Suprapubic skin (tissue), 4 donors: Measurements from ENCODE around the gene USP38. TPM values are rescaled to one million over a fixed set of nuclear protein-coding genes. Genes with fewer than 3 reads are reported as not detected.
"Not testable (repeated sequence)": the region's sequence is repeated elsewhere in the genome, so short reads cannot be mapped to it uniquely, and the experiment has no call there.

ENCODE experiments used
- DNase-seq, 2 donors: peaks; one replicate each; pipeline ENCODE4 v3.0.0-alpha.2; 2019; ENCODE audit warnings: low spot score in 2 of 2
- H3K27ac ChIP-seq: fragments of 200-600 bp; sonication (generic); one replicate; pipeline ENCODE4 v1.5.1; 2019
- H3K27me3 ChIP-seq: fragments of 200-600 bp; sonication (generic); one replicate; pipeline ENCODE4 v1.5.1; 2019
- H3K36me3 ChIP-seq: fragments of 200-600 bp; sonication (generic); one replicate; pipeline ENCODE4 v1.5.1; 2019
- H3K4me1 ChIP-seq: fragments of 200-600 bp; sonication (generic); one replicate; pipeline ENCODE4 v1.5.1; 2019
- H3K4me3 ChIP-seq: fragments of 200-600 bp; sonication (generic); one replicate; pipeline ENCODE4 v1.5.1; 2019; ENCODE audit warnings: mild to moderate bottlenecking
- H3K9me3 ChIP-seq: fragments of 200-600 bp; sonication (generic); one replicate; pipeline ENCODE4 v1.5.1; 2019
- EP300 ChIP-seq: sonication (generic); formaldehyde crosslinking; IDR thresholded peaks from one replicate; pipeline ENCODE4 v1.6.1; 2017; ENCODE audit warnings: antibody characterized with exemption
- POLR2A ChIP-seq, 2 donors: fragments of 450-650 bp; IDR thresholded peaks; one replicate each; pipeline ENCODE4 v1.6.1; 2017; ENCODE audit warnings: antibody characterized with exemption in 2 of 2, mild to moderate bottlenecking in 2 of 2, moderate library complexity in 2 of 2
- POLR2AphosphoS5 ChIP-seq, 3 donors: sonication (generic); formaldehyde crosslinking; IDR thresholded peaks; one replicate each; pipeline ENCODE4 v1.6.1; 2017; ENCODE audit warnings: antibody characterized with exemption in 3 of 3
- WGBS: methylation state at CpG from one replicate; pipeline ENCODE4 v1.1.5; 2018; 5-methylcytosine and 5-hydroxymethylcytosine counted together
- total RNA-seq, 4 donors: library from RNA; depleted of rRNA; stranded (reverse); fragments of >200 nt; gene quantifications; one replicate each; pipeline ENCODE4 v1.1.0, GENCODE V29; 2016
- TF ChIP-seq, protein P1 (sequence below), 2 donors: fragments of 200-600 bp in 1 of 2; fragments of 450-650 bp in 1 of 2; sonication (generic) in 1 of 2; IDR thresholded peaks; one replicate each; pipeline ENCODE4 v1.5.1; 2016 to 2019; ENCODE audit warnings: antibody characterized with exemption in 2 of 2, mild to moderate bottlenecking in 1 of 2, moderate library complexity in 1 of 2

USP38 gene
- total RNA-seq, 4 donors from 2014 or later = 17.9 to 32.0 (median 23.8) TPM

DNA sequence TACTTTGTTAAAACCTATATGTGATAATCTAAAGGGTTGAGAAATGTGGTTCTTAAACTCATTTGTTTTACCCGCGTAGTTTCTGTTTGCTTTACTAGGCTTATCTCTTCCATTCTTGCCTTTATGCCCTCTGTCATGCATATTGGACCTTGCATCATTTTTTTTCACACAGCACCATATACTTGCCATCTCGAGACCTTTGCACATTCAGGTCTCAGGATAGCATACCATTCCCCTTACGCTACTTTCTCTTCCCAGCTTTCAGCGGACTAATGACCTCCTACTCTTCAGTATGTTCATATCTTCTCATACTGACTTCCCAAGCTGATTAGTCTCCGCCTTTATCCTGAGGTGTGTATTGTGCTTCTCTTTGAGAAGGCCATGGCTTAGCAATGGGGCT is 40.5 kb downstream of the USP38 start:
- H3K9me3 ChIP-seq = no peaks in the 10 kb centered on the region
- TF ChIP-seq EP300 = no peak
- no peak for TF ChIP-seq POLR2A (IDR thresholded peaks at IDR 0.05)
- TF ChIP-seq POLR2AphosphoS5 (IDR thresholded peaks at IDR 0.05) = no peak
- TF ChIP-seq, protein P1, sequence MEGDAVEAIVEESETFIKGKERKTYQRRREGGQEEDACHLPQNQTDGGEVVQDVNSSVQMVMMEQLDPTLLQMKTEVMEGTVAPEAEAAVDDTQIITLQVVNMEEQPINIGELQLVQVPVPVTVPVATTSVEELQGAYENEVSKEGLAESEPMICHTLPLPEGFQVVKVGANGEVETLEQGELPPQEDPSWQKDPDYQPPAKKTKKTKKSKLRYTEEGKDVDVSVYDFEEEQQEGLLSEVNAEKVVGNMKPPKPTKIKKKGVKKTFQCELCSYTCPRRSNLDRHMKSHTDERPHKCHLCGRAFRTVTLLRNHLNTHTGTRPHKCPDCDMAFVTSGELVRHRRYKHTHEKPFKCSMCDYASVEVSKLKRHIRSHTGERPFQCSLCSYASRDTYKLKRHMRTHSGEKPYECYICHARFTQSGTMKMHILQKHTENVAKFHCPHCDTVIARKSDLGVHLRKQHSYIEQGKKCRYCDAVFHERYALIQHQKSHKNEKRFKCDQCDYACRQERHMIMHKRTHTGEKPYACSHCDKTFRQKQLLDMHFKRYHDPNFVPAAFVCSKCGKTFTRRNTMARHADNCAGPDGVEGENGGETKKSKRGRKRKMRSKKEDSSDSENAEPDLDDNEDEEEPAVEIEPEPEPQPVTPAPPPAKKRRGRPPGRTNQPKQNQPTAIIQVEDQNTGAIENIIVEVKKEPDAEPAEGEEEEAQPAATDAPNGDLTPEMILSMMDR (IDR thresholded peaks at IDR 0.05) = no peak
- WGBS = 80% methylated on average over 6 of the region's 6 CpGs
- no peak for DNase-seq
- no peak overlapping the region for H3K4me3 ChIP-seq
- no peak overlapping the region for H3K27ac ChIP-seq
- H3K27me3 ChIP-seq = no peaks in the 10 kb centered on the region
- no peaks in the 10 kb centered on the region for H3K36me3 ChIP-seq
- no peaks in the 10 kb centered on the region for H3K4me1 ChIP-seq

DNA sequence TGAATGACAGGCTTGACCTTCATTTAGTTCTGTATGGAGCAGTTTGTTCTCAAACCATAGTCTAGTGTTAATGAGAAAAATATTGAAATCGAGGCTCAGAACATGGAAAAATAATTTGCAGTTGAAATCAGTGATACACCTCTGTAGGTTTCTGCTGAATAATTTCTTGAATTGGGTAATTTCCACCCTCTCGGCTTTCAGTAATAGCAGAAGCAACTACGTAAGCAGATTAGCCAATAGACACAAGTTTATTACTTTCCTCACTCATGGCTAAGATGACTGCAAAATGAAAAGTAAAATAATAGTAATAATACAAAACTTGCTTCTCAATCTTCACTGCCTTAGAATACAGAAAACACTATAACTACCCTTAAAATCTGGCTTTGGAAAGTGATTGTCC is 46.0 kb downstream of the USP38 start:
- TF ChIP-seq, protein P1 (IDR thresholded peaks at IDR 0.05) = no peak
- TF ChIP-seq POLR2A (IDR thresholded peaks at IDR 0.05) (no peak), POLR2AphosphoS5 (IDR thresholded peaks at IDR 0.05) (no peak), EP300 (no peak)
- Histone ChIP-seq H3K27ac (no peak overlapping the region), H3K36me3 (no peaks in the 10 kb centered on the region)

DNA sequence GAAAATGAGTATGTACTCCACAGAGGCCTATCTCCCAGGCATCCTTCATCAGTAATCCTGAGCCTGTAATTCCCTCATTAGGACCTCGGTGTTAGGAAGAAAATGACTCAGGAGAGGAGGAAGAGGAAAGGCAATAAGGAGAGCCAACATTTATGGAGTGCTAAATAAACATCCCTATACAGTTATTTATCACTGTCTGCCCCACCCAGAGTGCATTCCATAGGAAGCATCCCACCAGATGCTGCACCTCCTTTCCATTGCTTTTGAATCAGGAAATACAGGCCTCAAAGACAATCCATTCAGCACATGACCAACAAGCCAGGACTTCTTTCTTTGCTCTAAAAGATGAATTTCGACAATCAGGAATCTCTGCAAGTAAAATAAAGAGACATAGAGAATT is 47.6 kb downstream of the USP38 start:
- no peak for TF ChIP-seq POLR2A (IDR thresholded peaks at IDR 0.05)
- TF ChIP-seq EP300 = no peak
- TF ChIP-seq, protein P1 (IDR thresholded peaks at IDR 0.05) = no peak
- no peak for TF ChIP-seq POLR2AphosphoS5 (IDR thresholded peaks at IDR 0.05)
- Histone ChIP-seq H3K27ac (no peak overlapping the region), H3K4me1 (no peaks in the 10 kb centered on the region), H3K9me3 (no peaks in the 10 kb centered on the region), H3K36me3 (no peaks in the 10 kb centered on the region), H3K4me3 (no peak overlapping the region), H3K27me3 (no peaks in the 10 kb centered on the region)
- no peak for DNase-seq
- 64% methylated on average over 2 of the region's 2 CpGs for WGBS

More for the DNA sequence above, 46.0 kb downstream of the USP38 start:
- DNase-seq = no peak
- Histone ChIP-seq H3K9me3 (no peaks in the 10 kb centered on the region), H3K4me1 (no peaks in the 10 kb centered on the region), H3K4me3 (no peak overlapping the region), H3K27me3 (no peaks in the 10 kb centered on the region)
- WGBS = 89% methylated on average over 3 of the region's 3 CpGs

DNA sequence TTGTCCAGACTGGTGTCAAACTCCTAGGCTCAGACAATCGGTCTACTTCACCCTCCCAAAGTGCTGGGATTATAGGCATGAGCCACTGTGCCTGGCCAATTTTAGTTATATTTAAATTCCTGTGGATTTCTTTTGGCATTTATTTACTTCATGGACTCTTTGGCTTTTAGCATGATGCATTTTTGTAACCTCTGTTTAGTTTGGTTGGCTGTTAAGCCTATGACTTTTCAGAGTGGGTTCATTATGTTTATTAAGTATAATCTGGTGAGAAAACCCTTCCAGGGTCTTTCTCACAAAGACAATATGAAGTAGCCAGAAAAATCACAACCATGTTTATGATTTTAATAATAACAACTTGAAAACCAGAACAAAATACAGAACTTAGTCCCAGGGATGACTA is 49.4 kb downstream of the USP38 start:
- no peak overlapping the region for H3K27ac ChIP-seq
- H3K4me1 ChIP-seq = no peaks in the 10 kb centered on the region
- H3K27me3 ChIP-seq = no peaks in the 10 kb centered on the region
- no peak for TF ChIP-seq POLR2A (IDR thresholded peaks at IDR 0.05)
- no peak for TF ChIP-seq POLR2AphosphoS5 (IDR thresholded peaks at IDR 0.05)
- TF ChIP-seq, protein P1 (IDR thresholded peaks at IDR 0.05) = no peak
- no peak for TF ChIP-seq EP300
- 92% methylated on average over 1 of the region's 1 CpG for WGBS
- no peak overlapping the region for H3K4me3 ChIP-seq
- H3K36me3 ChIP-seq = no peaks in the 10 kb centered on the region
- H3K9me3 ChIP-seq = no peaks in the 10 kb centered on the region
- no peak for DNase-seq

DNA sequence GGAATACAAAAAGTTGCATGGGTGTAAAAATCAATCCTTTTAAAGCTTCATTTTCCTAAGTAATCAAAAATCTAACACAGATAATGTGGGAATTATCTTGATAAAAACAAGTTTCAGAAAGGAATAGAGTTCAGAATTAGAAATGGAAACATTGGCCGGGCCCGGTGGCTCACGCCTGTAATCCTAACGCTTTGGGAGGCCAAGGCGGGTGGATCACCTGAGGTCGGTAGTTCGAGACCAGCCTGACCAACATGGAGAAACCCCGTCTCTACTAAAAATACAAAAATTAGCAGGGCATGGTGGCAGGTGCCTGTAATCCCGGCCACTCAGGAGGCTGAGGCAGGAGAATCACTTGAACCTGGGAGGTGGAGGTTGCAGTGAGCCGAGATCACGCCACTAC is 52.5 kb downstream of the USP38 start:
- 95% methylated on average over 11 of the region's 11 CpGs for WGBS
- not testable (repeated sequence) for H3K36me3 ChIP-seq, H3K4me3 ChIP-seq, H3K4me1 ChIP-seq, H3K9me3 ChIP-seq, DNase-seq, H3K27me3 ChIP-seq, H3K27ac ChIP-seq
